HEK293T (cell line): ENCODE results near the gene RNF112.

ENCODE experiments used
- CTCF ChIA-PET: fragments of 350-600 bp; formaldehyde crosslinking; extraction: SDS; loops from one replicate; lab custom pipeline; 2021; ENCODE audit warnings: antibody characterized with exemption, inconsistent platforms; lab: Yijun Ruan, JAX
- POLR2A ChIA-PET: fragments of 350-600 bp; formaldehyde crosslinking; extraction: SDS; loops from one replicate; lab custom pipeline; 2020; ENCODE audit warnings: antibody characterized with exemption, inconsistent platforms; lab: Yijun Ruan, JAX
- DNase-seq: peaks from one replicate; pipeline ENCODE4 v3.0.0; 2012; ENCODE audit warnings: mixed read lengths; ENCODE audit errors: extremely low spot score
- ARNT ChIP-seq: fragments of 450-650 bp; IDR thresholded peaks from 2 replicates; pipeline ENCODE4 v1.6.1; 2017; ENCODE audit warnings: mild to moderate bottlenecking
- BHLHE40 ChIP-seq: fragments of 450-650 bp; IDR thresholded peaks from 2 replicates; pipeline ENCODE4 v1.6.1; 2016; ENCODE audit warnings: mild to moderate bottlenecking, moderate library complexity, borderline replicate concordance
- CTBP1 ChIP-seq: fragments of 450-650 bp; IDR thresholded peaks from 2 replicates; pipeline ENCODE4 v1.6.1; 2016; ENCODE audit warnings: borderline replicate concordance
- ELF4 ChIP-seq: fragments of 450-650 bp; IDR thresholded peaks from 2 replicates; pipeline ENCODE4 v1.6.1; 2017; ENCODE audit warnings: antibody characterized with exemption
- FOXA1 ChIP-seq: fragments of 450-650 bp; IDR thresholded peaks from 2 replicates; pipeline ENCODE4 v1.6.1; 2016; ENCODE audit warnings: mild to moderate bottlenecking
- FOXK2 ChIP-seq: fragments of 450-650 bp; IDR thresholded peaks from 2 replicates; pipeline ENCODE4 v1.6.1; 2016; ENCODE audit warnings: mild to moderate bottlenecking
- FOXM1 ChIP-seq: fragments of 450-650 bp; IDR thresholded peaks from 2 replicates; pipeline ENCODE4 v1.6.1; 2017; ENCODE audit warnings: mild to moderate bottlenecking, borderline replicate concordance
- HDGF ChIP-seq: fragments of 450-650 bp; IDR thresholded peaks from 2 replicates; pipeline ENCODE4 v1.6.1; 2017; ENCODE audit warnings: antibody characterized with exemption, borderline replicate concordance
- L3MBTL2 ChIP-seq: fragments of 450-650 bp; conservative IDR thresholded peaks from 2 replicates; pipeline ENCODE4 v1.6.1; 2016; ENCODE audit warnings: mild to moderate bottlenecking
- LEF1 ChIP-seq: fragments of 450-650 bp; IDR thresholded peaks from 2 replicates; pipeline ENCODE4 v1.6.1; 2017; ENCODE audit warnings: mild to moderate bottlenecking, borderline replicate concordance
- NFRKB ChIP-seq: fragments of 450-650 bp; IDR thresholded peaks from 2 replicates; pipeline ENCODE4 v1.6.1; 2016; ENCODE audit warnings: mild to moderate bottlenecking, moderate library complexity
- SP1 ChIP-seq: fragments of 450-650 bp; IDR thresholded peaks from 2 replicates; pipeline ENCODE4 v1.6.1; 2017
- SUZ12 ChIP-seq: fragments of 450-650 bp; IDR thresholded peaks from 2 replicates; pipeline ENCODE4 v1.6.1; 2016; ENCODE audit warnings: mild to moderate bottlenecking
- TARDBP ChIP-seq: fragments of 450-650 bp; IDR thresholded peaks from 2 replicates; pipeline ENCODE4 v1.6.1; 2016
- ZNF384 ChIP-seq: fragments of 450-650 bp; IDR thresholded peaks from 2 replicates; pipeline ENCODE4 v1.6.1; 2016
- TF ChIP-seq, protein P1 (sequence below): fragments of 450-650 bp; IDR thresholded peaks from 2 replicates; pipeline ENCODE4 v1.6.1; 2016

Gene RNF112

DNA sequence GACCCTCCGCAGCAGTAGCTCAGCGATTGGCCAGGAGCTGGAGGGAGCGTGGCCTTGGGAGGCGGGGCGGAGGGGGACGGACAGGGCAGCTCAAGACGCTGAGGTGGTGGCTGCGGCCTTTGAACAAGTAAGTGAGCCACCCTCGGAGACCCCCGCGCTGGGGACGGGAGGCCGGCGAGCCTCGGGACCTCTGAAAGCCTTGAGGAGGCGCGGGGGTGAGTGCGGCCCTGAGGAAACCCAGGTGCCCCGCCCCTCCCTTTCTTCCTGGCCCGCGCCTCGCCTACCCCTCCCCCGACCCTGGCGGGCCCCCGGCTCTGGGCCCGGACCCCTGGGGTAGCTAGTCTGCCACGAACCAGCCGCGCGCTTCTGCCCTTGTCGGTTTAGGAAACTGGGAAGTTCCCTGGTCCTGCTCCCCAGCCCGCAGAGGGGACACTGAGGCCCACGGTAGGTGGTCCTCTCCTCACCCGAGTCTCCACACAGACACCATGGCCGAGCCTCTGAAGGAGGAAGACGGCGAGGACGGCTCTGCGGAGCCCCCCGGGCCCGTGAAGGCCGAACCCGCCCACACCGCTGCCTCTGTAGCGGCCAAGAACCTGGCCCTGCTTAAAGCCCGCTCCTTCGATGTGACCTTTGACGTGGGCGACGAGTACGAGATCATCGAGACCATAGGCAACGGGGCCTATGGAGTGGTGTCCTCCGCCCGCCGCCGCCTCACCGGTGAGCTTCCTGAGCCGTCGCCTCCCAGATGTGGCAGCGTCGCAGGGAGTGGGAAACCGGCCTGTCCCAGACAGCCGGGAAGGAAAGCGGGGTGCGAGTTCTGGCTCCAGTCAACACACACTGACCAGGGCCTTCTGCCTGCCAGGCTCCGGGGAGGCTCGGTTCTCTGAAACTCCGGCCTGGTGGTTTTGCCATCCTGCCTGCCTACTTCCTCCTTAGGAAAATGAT is 32.3 kb upstream of the RNF112 start, which contains the start of gene MAPK7:
Gene MAPK7, plus strand, starts transcription at position 83 of the 945 bp plus-strand sequence. Its CDS starts 403 bp downstream, at position 486.
- CTCF ChIA-PET, result interaction anchor here (0.7 to 2.2 kb wide), 6 partner anchors 10 to 388 kb away, joined by 3 to 22 read pairs (median 4); partner anchors contain the start of gene B9D1
- TF ChIP-seq, protein P1, sequence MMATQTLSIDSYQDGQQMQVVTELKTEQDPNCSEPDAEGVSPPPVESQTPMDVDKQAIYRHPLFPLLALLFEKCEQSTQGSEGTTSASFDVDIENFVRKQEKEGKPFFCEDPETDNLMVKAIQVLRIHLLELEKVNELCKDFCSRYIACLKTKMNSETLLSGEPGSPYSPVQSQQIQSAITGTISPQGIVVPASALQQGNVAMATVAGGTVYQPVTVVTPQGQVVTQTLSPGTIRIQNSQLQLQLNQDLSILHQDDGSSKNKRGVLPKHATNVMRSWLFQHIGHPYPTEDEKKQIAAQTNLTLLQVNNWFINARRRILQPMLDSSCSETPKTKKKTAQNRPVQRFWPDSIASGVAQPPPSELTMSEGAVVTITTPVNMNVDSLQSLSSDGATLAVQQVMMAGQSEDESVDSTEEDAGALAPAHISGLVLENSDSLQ, result peak; percentile 82
- TF ChIP-seq SUZ12, result no peak
- 0 out of 2 replicates have a peak, but pooled peaks have one; percentile 10 for TF ChIP-seq HDGF
- POLR2A ChIA-PET, result interaction anchor here (0.7 to 4.3 kb wide), 39 partner anchors 10 to 419 kb away, joined by 3 to 112 read pairs (median 6); partner anchors contain the start of genes ALDH3A2, B9D1 and MFAP4
- DNase-seq, result no peak

DNA sequence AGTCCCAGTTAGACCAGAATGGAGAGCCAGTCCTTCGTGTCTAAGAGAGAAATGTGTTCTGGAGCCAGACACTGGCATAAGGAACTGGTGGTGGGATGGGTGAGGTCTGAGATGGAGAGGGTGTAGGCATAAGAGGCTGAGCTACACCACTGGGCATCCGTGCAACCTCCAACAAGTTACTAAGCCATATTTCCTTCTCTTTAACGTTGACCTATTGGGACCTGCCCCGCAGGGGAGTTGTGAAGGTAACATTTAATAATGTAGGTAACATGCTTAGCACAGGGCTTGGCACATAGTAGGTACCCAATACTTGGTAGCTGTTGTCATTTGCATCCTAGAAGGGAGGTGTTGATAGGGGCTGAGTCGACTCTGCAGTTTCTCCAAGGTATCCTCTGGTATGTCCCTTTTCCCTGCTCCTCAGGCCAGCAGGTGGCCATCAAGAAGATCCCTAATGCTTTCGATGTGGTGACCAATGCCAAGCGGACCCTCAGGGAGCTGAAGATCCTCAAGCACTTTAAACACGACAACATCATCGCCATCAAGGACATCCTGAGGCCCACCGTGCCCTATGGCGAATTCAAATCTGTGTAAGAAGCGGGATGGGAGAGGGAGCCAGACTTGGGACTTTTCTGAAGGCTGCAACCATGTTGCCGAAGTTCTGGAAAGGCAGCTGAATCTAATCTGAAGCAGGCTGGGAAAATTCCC is 31.5 kb upstream of the RNF112 start:
- ChIA-PET CTCF (no interaction called here), POLR2A (interaction anchor here (2.4 to 4.3 kb wide), 3 partner anchors 10 to 22 kb away, joined by 12 to 112 read pairs (median 26); partner anchors contain the start of gene MFAP4)
- TF ChIP-seq HDGF (no peak), LEF1 (no peak), BHLHE40 (no peak), SP1 (no peak), ARNT (no peak), ELF4 (no peak), TARDBP (no peak), L3MBTL2 (no peak), ZNF384 (no peak), NFRKB (no peak), CTBP1 (no peak), FOXK2 (no peak), SUZ12 (no peak), FOXM1 (no peak)
- TF ChIP-seq, protein P1, result no peak
- DNase-seq, result no peak

DNA sequence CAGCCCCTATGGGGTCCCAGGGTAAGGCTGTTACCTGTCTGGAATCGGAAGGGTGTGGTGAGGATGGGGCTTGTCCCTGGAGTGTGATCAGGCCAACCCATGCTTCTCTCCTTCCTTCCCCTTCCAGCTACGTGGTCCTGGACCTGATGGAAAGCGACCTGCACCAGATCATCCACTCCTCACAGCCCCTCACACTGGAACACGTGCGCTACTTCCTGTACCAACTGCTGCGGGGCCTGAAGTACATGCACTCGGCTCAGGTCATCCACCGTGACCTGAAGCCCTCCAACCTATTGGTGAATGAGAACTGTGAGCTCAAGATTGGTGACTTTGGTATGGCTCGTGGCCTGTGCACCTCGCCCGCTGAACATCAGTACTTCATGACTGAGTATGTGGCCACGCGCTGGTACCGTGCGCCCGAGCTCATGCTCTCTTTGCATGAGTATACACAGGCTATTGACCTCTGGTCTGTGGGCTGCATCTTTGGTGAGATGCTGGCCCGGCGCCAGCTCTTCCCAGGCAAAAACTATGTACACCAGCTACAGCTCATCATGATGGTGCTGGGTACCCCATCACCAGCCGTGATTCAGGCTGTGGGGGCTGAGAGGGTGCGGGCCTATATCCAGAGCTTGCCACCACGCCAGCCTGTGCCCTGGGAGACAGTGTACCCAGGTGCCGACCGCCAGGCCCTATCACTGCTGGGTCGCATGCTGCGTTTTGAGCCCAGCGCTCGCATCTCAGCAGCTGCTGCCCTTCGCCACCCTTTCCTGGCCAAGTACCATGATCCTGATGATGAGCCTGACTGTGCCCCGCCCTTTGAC is 30.3 kb upstream of the RNF112 start:
- CTCF ChIA-PET, result interaction anchor here (0.8 kb wide), 1 partner anchor 18 kb away, joined by 4 read pairs; the partner anchor contains the start of gene B9D1
- DNase-seq, result no peak
- no peak for TF ChIP-seq NFRKB
- POLR2A ChIA-PET, result interaction anchor here (4.3 kb wide), 1 partner anchor 9 kb away, joined by 112 read pairs; the partner anchor contains the start of gene MFAP4

DNA sequence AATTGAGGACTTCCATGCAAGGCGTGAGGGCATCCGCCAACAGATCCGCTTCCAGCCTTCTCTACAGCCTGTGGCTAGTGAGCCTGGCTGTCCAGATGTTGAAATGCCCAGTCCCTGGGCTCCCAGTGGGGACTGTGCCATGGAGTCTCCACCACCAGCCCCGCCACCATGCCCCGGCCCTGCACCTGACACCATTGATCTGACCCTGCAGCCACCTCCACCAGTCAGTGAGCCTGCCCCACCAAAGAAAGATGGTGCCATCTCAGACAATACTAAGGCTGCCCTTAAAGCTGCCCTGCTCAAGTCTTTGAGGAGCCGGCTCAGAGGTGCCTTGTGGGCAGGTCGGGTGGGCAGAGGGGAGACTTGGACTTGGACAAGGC is 29.7 kb upstream of the RNF112 start:
- ChIA-PET POLR2A (no interaction called here), CTCF (no interaction called here)
- no peak for TF ChIP-seq HDGF
- no peak for TF ChIP-seq ELF4
- TF ChIP-seq FOXK2, result no peak
- DNase-seq, result no peak

DNA sequence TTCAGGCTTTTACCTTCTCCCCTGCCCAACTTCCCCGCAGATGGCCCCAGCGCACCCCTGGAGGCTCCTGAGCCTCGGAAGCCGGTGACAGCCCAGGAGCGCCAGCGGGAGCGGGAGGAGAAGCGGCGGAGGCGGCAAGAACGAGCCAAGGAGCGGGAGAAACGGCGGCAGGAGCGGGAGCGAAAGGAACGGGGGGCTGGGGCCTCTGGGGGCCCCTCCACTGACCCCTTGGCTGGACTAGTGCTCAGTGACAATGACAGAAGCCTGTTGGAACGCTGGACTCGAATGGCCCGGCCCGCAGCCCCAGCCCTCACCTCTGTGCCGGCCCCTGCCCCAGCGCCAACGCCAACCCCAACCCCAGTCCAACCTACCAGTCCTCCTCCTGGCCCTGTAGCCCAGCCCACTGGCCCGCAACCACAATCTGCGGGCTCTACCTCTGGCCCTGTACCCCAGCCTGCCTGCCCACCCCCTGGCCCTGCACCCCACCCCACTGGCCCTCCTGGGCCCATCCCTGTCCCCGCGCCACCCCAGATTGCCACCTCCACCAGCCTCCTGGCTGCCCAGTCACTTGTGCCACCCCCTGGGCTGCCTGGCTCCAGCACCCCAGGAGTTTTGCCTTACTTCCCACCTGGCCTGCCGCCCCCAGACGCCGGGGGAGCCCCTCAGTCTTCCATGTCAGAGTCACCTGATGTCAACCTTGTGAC is 29.1 kb upstream of the RNF112 start:
- no peak for DNase-seq
- ChIA-PET POLR2A (no interaction called here), CTCF (no interaction called here)
- no peak for TF ChIP-seq BHLHE40
- TF ChIP-seq, protein P1, result no peak
- no peak for TF ChIP-seq LEF1
- no peak for TF ChIP-seq TARDBP
- TF ChIP-seq ARNT, result no peak
- no peak for TF ChIP-seq HDGF
- no peak for TF ChIP-seq CTBP1
- TF ChIP-seq SP1, result no peak
- TF ChIP-seq ZNF384, result no peak
- TF ChIP-seq ELF4, result no peak
- TF ChIP-seq FOXA1, result no peak
- no peak for TF ChIP-seq L3MBTL2
- no peak for TF ChIP-seq NFRKB
- no peak for TF ChIP-seq FOXK2
- no peak for TF ChIP-seq FOXM1
- TF ChIP-seq SUZ12, result no peak
